Liver (tissue), 3 donors: ENCODE measurements around the gene IRAK2.

Source experiments
- ATF3 ChIP-seq: IDR thresholded peaks from 2 replicates; pipeline ENCODE4 v1.6.1; 2016; ENCODE audit warnings: antibody characterized with exemption
- CTCF ChIP-seq: fragments of 150-350 bp; IDR thresholded peaks from 2 replicates; pipeline ENCODE4 v1.5.1; 2017; ENCODE audit warnings: improper control_type of control experiment, low read depth, low read length; ENCODE audit not compliant: missing input control
- EGR1 ChIP-seq, 2 donors: IDR thresholded peaks; 2 replicates each; pipeline ENCODE4 v1.6.1; 2016 to 2018; ENCODE audit warnings: antibody characterized with exemption in 2 of 2, low read depth in 2 of 2
- FOXA1 ChIP-seq: IDR thresholded peaks from 2 replicates; pipeline ENCODE4 v1.6.1; 2016; ENCODE audit warnings: antibody characterized with exemption
- GABPA ChIP-seq, 2 donors: IDR thresholded peaks in 1 of 2; conservative IDR thresholded peaks in 1 of 2; 2 replicates each; pipeline ENCODE4 v1.6.1; 2016; ENCODE audit warnings: antibody characterized with exemption in 2 of 2, mild to moderate bottlenecking in 1 of 2, moderate library complexity in 1 of 2
- HNF4G ChIP-seq: IDR thresholded peaks from 2 replicates; pipeline ENCODE4 v1.6.1; 2016; ENCODE audit warnings: antibody characterized with exemption
- JUND ChIP-seq, 2 donors: IDR thresholded peaks; 2 replicates each; pipeline ENCODE4 v1.6.1; 2016; ENCODE audit warnings: antibody characterized with exemption in 2 of 2
- MAX ChIP-seq: IDR thresholded peaks from 2 replicates; pipeline ENCODE4 v1.6.1; 2016; ENCODE audit warnings: antibody characterized with exemption
- NR2F2 ChIP-seq: IDR thresholded peaks from 2 replicates; pipeline ENCODE4 v1.6.1; 2016; ENCODE audit warnings: antibody characterized with exemption
- REST ChIP-seq: IDR thresholded peaks from 2 replicates; pipeline ENCODE4 v1.6.1; 2016; ENCODE audit warnings: antibody characterized with exemption, mild to moderate bottlenecking
- RXRA ChIP-seq, 2 donors: IDR thresholded peaks; 2 replicates each; pipeline ENCODE4 v1.6.1; 2017 to 2018; ENCODE audit warnings: antibody characterized with exemption in 2 of 2, mild to moderate bottlenecking in 1 of 2
- SP1 ChIP-seq: IDR thresholded peaks from 2 replicates; pipeline ENCODE4 v1.6.1; 2018; ENCODE audit warnings: antibody characterized with exemption, mild to moderate bottlenecking
- TAF1 ChIP-seq: conservative IDR thresholded peaks from 2 replicates; pipeline ENCODE4 v1.6.1; 2016; ENCODE audit warnings: antibody characterized with exemption, mild to moderate bottlenecking
- ZBTB33 ChIP-seq: IDR thresholded peaks from 2 replicates; pipeline ENCODE4 v1.6.1; 2016; ENCODE audit warnings: antibody characterized with exemption
- donor health status: healthy.
- donor health status: healthy.

- no peak for TF ChIP-seq MAX
- TF ChIP-seq CTCF: no peak
- TF ChIP-seq REST: no peak
- no peak for TF ChIP-seq SP1
- TF ChIP-seq NR2F2: no peak
- no peak for TF ChIP-seq ATF3
- TF ChIP-seq RXRA (IDR thresholded peaks at IDR 0.05): no peak
- TF ChIP-seq GABPA (IDR thresholded peaks at IDR 0.05 in 1 of 2, conservative IDR thresholded peaks at IDR 0.05 in 1 of 2): no peak
- no peak for TF ChIP-seq TAF1
- no peak for TF ChIP-seq FOXA1
- no peak for TF ChIP-seq EGR1 (IDR thresholded peaks at IDR 0.05; ENCODE audit: low read depth in 2 of 2)
- no peak for TF ChIP-seq JUND (IDR thresholded peaks at IDR 0.05)
- TF ChIP-seq ZBTB33: no peak
- TF ChIP-seq HNF4G: no peak
Observed at GRCh38 chr3:10206166-10206511, 41.4 kb downstream of the IRAK2 start.
